Fibroblast of villous mesenchyme (primary cell): ENCODE results near the gene RBCK1. TPM values are rescaled to one million over a fixed set of nuclear protein-coding genes. Genes with fewer than 3 reads are reported as not detected.
A peak's percentile ranks its signal among the peaks of the same experiment; 100 is the strongest.
"Not testable (repeated sequence)": the region's sequence is repeated elsewhere in the genome, so short reads cannot be mapped to it uniquely, and the experiment has no call there.

ENCODE experiments used
- DNase-seq: peaks from one replicate; pipeline ENCODE4 v3.0.0-alpha.2; 2010; ENCODE audit warnings: low read depth
- H3K4me3 ChIP-seq: 2 replicates; pipeline ENCODE4 v1.5.1; 2011; ENCODE audit warnings: low read depth, mild to moderate bottlenecking, low read length
- total RNA-seq: library from RNA; depleted of rRNA; stranded (reverse); fragments of >200 nt; gene quantifications from 2 replicates; pipeline ENCODE4 v1.2.3, GENCODE V29; 2012
- TF ChIP-seq, protein P1 (sequence below): IDR thresholded peaks from 2 replicates; pipeline ENCODE4 v1.5.1; 2012; ENCODE audit warnings: low read depth, mild to moderate bottlenecking, low read length; ENCODE audit not compliant: insufficient read depth

Gene RBCK1
- total RNA-seq, 1 donor, result 59.2 TPM

DNA sequence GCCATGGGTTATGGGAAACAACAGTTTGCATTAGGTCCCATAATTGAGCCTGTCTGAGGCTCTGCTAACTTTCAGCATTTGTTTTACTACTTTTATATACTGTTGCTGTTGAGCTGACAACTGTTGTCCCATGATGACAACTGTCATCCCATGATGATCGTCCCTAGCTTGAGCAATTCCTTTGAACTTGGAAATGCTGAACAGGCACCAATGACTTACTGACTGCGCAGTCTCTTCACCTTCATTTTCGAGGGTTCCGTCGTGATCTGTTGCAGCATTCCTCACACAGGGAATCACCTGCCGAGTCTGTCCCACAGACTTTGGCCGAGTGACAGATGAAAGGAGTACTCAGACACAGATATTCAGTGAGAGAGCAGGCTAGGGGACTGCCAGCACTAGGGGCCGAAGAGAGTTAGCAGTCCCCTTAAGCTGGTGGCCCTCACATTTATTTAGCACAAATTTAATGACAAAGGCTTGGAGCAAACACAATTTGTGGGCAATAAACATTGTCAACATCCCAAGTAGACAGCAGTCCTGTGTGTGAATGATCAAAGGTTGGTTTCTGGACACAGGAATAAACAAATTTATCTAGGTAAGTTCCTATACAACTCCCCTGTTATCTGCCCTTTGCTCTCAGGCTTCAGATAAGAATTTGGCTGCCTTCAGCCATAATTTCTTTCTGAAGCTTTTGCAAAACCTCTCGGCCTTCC, 64.2 kb downstream of the RBCK1 start:
- TF ChIP-seq, protein P1, sequence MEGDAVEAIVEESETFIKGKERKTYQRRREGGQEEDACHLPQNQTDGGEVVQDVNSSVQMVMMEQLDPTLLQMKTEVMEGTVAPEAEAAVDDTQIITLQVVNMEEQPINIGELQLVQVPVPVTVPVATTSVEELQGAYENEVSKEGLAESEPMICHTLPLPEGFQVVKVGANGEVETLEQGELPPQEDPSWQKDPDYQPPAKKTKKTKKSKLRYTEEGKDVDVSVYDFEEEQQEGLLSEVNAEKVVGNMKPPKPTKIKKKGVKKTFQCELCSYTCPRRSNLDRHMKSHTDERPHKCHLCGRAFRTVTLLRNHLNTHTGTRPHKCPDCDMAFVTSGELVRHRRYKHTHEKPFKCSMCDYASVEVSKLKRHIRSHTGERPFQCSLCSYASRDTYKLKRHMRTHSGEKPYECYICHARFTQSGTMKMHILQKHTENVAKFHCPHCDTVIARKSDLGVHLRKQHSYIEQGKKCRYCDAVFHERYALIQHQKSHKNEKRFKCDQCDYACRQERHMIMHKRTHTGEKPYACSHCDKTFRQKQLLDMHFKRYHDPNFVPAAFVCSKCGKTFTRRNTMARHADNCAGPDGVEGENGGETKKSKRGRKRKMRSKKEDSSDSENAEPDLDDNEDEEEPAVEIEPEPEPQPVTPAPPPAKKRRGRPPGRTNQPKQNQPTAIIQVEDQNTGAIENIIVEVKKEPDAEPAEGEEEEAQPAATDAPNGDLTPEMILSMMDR, result no peak
- DNase-seq, result no peak

DNA sequence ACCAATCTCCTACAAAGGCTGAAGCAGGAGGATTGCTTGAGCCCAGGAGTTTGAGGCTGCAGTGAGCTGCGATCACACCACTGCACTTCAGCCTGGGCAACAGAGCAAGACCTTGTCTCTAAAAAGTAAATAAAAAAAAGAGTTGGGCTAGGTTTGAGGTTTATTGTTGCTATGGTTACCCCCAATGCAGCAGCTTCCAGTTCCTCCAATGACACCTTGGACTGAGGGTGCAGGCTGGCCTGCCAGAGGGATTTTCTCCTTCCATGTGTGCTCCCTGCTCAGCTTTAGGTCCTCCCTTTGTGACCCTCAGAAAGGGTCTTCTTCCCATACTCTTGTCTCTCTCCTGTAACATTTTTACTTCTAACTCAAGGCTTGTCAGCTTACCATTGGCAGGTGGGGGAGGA, 64.8 kb downstream of the RBCK1 start:
- no peak for DNase-seq
- no peak overlapping the region for H3K4me3 ChIP-seq
- TF ChIP-seq, protein P1, result no peak

More for the DNA sequence above, 64.2 kb downstream of the RBCK1 start:
- H3K4me3 ChIP-seq, result no peak overlapping the region

DNA sequence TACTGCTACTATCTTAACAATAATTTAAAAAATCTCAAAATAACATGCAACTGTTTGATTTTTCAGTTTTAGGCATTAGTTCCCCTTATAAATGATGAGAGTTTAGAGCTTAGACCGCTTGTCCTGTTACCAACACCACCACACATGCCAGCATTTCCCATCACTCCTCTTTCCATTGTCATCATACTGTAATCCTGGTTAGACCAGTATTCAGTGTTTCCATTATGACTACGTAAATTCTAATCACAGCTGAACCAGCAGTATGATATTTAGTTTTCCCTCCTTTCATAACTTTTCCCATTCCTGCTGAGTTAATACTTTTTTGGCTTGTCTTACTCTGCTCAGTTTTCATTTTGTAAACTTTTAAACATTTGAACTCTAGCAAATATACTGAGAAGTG, 66.5 kb downstream of the RBCK1 start:
- H3K4me3 ChIP-seq, result no peak overlapping the region
- TF ChIP-seq, protein P1, result no peak
- no peak for DNase-seq

DNA sequence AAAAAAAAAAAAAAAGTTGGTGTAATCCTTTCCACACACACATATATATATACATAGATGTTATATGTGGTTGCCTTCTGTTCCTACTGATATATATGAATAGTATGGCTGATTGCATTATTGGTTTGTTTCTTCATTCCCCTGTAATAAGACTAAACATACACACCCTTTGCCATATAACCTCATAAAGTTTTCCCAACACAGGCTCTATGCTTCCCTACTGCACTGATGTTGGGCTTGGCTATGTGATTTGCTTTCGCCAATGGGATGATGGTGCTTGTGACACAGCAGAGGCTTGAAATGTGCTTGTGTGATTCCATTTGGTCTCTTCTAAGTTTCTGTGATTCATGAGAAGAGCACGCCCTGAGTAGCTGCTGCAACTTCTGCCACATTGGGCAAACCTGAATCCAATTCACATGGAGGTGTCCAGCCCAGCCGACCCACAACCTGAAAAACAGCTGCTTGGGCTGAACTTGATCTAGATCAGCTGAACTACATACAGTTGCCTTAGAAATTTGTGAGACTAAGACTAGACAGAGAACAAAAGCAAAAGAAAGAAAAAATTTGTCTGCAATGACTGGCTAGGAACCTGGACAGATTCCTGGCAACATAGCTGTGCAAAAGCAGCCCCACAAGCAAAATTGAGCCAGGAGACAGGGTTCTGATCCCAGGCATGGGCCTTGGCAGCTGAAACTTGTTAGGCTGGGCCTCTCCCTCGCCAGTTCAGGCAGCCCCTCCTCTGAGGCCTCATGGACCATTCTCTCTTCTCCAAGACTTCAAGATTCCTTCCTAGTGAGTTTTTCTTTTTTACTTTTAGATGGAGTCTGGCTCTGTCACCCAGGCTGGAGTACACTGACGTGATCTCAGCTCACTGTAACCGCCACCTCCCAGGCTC, 67.6 kb downstream of the RBCK1 start:
- no peak overlapping the region for H3K4me3 ChIP-seq
- TF ChIP-seq, protein P1, result no peak
- DNase-seq, result no peak

DNA sequence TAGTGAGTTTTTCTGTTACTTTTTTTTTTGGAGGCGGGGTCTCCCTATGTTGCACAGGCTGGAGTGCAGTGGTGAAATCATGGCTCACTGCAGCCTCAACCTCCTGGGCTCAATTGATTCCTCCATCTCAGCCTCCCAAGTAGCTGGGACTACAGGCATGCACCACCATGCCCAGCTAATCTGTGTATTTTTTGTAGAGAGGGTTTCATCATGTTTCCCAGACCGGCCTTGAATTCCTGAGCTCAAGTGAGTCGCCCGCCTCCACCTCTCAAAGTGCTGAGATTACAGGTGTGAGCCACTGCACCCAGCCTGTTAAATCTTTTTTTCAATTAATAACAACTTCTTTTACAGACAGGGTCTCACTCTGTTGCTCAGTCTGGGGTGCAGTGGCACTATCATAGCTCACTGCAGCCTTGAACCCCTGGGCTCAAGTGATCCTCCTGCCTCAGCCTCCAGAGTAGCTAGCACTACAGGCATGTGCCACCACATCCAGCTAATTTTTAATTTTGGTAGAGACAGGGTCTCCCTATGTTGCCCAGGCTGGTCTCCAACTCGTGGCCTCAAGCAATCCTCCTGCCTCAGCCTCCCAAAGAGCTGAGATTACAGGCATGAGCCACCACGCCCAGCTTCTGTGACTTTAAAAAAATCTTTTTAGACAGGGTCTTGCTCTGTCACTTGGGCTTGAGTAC, 68.6 kb downstream of the RBCK1 start:
- DNase-seq, H3K4me3 ChIP-seq: not testable (repeated sequence)

DNA sequence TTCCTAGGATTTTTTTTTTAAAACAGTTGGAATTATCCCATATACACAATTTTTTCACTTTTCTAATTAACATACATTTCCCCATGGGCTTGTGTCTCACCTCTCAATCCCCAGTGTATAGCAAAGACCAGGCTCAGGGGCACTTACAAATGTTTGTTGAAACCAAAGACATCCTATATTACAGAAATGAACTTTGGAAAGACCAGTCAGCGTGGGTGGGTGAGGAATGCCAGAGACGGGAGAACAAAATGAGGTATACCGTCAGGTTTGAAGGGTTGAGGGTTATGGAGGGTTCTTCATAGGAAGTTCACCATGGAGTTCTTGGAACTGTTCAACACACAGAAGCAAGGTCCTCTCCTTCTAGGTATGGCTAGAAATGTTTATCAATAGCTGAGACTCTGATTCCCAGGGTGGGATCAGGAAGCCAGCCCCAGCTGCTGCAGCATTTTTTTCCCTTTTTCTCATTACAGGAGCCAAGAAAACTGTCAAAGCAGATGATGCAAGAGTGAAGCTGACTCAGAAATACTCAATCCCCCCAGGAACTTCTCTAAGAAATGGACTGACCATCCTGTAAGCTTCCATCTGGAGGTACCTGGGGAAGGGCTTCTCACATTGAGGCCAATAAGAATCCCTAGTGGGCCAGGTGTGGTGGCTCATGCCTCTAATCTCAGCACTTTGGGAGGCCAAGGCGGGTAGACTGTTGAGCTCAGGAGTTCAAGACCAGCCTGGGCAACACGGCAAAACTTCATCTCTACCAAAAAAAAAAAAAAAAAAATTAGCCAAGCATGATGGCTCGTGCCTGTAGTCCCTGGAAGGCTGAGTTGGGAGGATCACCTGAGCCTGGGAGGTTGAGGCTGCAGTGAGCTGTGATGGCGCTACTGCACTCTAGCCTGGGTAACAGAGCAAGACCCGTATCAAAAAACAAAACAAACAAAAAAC, 70.2 kb downstream of the RBCK1 start:
- DNase-seq, result peak; percentile 69
- TF ChIP-seq, protein P1, result no peak
- no peak overlapping the region for H3K4me3 ChIP-seq
